ENCODE data around the gene AGAP1.

GRCh38 chr2:235745597-235745996 is 251.8 kb downstream of the AGAP1 start:
- TF ChIP-seq CTCF (IDR thresholded peaks at IDR 0.05 in 8 of 11, conservative IDR thresholded peaks at IDR 0.05 in 3 of 11) (no peak), POLR2A (IDR thresholded peaks at IDR 0.05) (no peak), POLR2AphosphoS5 (IDR thresholded peaks at IDR 0.05) (no peak)

Data from spleen (tissue), 7 donors.